ENCODE results near the gene DENND1A. TPM values are rescaled to one million over a fixed set of nuclear protein-coding genes. Genes with fewer than 3 reads are reported as not detected.

DENND1A gene
- total and polyA plus RNA-seq, 2 experiments from 2014 or later = 13.1 to 28.7 TPM

GRCh38 chr9:123400926-123401503, 528.9 kb downstream of the DENND1A start:
- Mint-ChIP-seq H3K27ac (no peak overlapping the region), H3K9me3 (no peaks in the 10 kb centered on the region), H3K27me3 (ENCODE audit: insufficient read depth, low read depth, poor library complexity) (peaks cover 9% of the 10 kb centered on the region), H3K4me3 (no peak overlapping the region), H3K36me3 (ENCODE audit: low read depth) (no peaks in the 10 kb centered on the region), H3K4me1 (peaks cover 12% of the 10 kb centered on the region)
- no peaks in the 10 kb centered on the region for H3K9me2 ChIP-seq (ENCODE audit: insufficient read depth)
- H2AFZ ChIP-seq = no peak overlapping the region
- peaks cover 10% of the 10 kb centered on the region; the same call in 1 of the 2 replicates for H3F3A ChIP-seq (replicated peaks; ENCODE audit: low read depth)
- no peaks in the 10 kb centered on the region; the same call in 1 of the 2 replicates for H3K4me1 ChIP-seq (ENCODE audit: insufficient read depth)
- H4K20me1 ChIP-seq (replicated peaks; ENCODE audit: insufficient read depth) = no peaks in the 10 kb centered on the region; the same call in 1 of the 2 replicates
- ATAC-seq (no peak), DNase-seq (ENCODE audit: low spot score) (no peak)
- H3K4me2 ChIP-seq = no peak overlapping the region
- no peaks in the 10 kb centered on the region for H3K79me2 ChIP-seq (replicated peaks; ENCODE audit: insufficient read depth)
- no peaks in the 10 kb centered on the region for H3K36me3 ChIP-seq (ENCODE audit: insufficient read depth)
- no peaks in the 10 kb centered on the region for H3K27me3 ChIP-seq (ENCODE audit: insufficient read depth)
- H3K4me3 ChIP-seq = no peak overlapping the region
- H3K27ac ChIP-seq (ENCODE audit: low read depth) = no peak overlapping the region
- TF ChIP-seq STAT1 (IDR thresholded peaks at IDR 0.05; ENCODE audit: unreplicated experiment) (no peak), ETS1 (IDR thresholded peaks at IDR 0.05) (no peak), ZNF462 (CRISPR knock-in tag; IDR thresholded peaks at IDR 0.05) (no peak)
